Duodenal mucosa (tissue), 2 donors: ENCODE measurements around the gene CYP2C9.
"Not testable (repeated sequence)": the region's sequence is repeated elsewhere in the genome, so short reads cannot be mapped to it uniquely, and the experiment has no call there.

ENCODE experiments used
- H3K27ac ChIP-seq: one replicate; pipeline ENCODE4 v1.7.0; 2013; ENCODE audit warnings: low read depth, low read length
- H3K27me3 ChIP-seq, 2 donors: one replicate each; pipeline ENCODE4 v1.7.0; 2013; ENCODE audit warnings: low read length in 2 of 2, control low read depth in 1 of 2; ENCODE audit not compliant: insufficient read depth in 2 of 2, control insufficient read depth in 1 of 2
- H3K36me3 ChIP-seq, 2 donors: one replicate each; pipeline ENCODE4 v1.7.0; 2013; ENCODE audit warnings: low read length in 2 of 2, control low read depth in 1 of 2; ENCODE audit not compliant: insufficient read depth in 2 of 2, control insufficient read depth in 1 of 2
- H3K4me1 ChIP-seq, 2 donors: one replicate each; pipeline ENCODE4 v1.7.0; 2013; ENCODE audit warnings: low read length in 2 of 2, control low read depth in 1 of 2; ENCODE audit not compliant: insufficient read depth in 2 of 2, control insufficient read depth in 1 of 2
- H3K4me3 ChIP-seq, 2 donors: one replicate each; pipeline ENCODE4 v1.7.0; 2013; ENCODE audit warnings: low read length in 2 of 2, low read depth in 1 of 2
- H3K9ac ChIP-seq, 2 donors: one replicate each; pipeline ENCODE4 v1.7.0; 2013; ENCODE audit warnings: low read length in 2 of 2, low read depth in 1 of 2
- H3K9me3 ChIP-seq, 2 donors: one replicate each; pipeline ENCODE4 v1.7.0; 2013; ENCODE audit warnings: low read length in 2 of 2, control low read depth in 1 of 2; ENCODE audit not compliant: control insufficient read depth in 1 of 2

The CYP2C9 gene

GRCh38 chr10:94938383-94938782 lies at the start of gene CYP2C9:
Gene CYP2C9, plus strand, starts transcription at chr10:94938658. Its CDS starts 25 bp downstream, at chr10:94938683.
- H3K4me1 ChIP-seq, result no peaks in the 10 kb centered on the region
- H3K9ac ChIP-seq, result no peak within 1 kb of the TSS
- H3K27ac ChIP-seq, result no peak within 1 kb of the TSS
- H3K9me3 ChIP-seq, result peaks cover 0 to 11% of the 10 kb centered on the region in 2 donors
- H3K36me3 ChIP-seq, result no peaks in the 10 kb centered on the region
- H3K27me3 ChIP-seq, result no peaks in the 10 kb centered on the region
- peak within 1 kb of the TSS in 1 of 2 donors; percentile 18 for H3K4me3 ChIP-seq

- H3K9me3 ChIP-seq, result no peaks in the 10 kb centered on the region
- H3K9ac ChIP-seq, result no peak overlapping the region
- H3K36me3 ChIP-seq, result peaks cover 3 to 6% of the 10 kb centered on the region in 2 donors
- H3K27me3 ChIP-seq, result no peaks in the 10 kb centered on the region
- no peaks in the 10 kb centered on the region for H3K4me1 ChIP-seq
- H3K27ac ChIP-seq, result no peak overlapping the region
- H3K4me3 ChIP-seq, result no peak overlapping the region
Observed at GRCh38 chr10:94889123-94889522, 49.3 kb upstream of the CYP2C9 start.

GRCh38 chr10:94890264-94891022 lies 48.0 kb upstream of the CYP2C9 start:
- Histone ChIP-seq H3K9ac (no peak overlapping the region), H3K36me3 (peaks cover 3 to 6% of the 10 kb centered on the region in 2 donors), H3K4me3 (no peak overlapping the region), H3K4me1 (no peaks in the 10 kb centered on the region), H3K27me3 (no peaks in the 10 kb centered on the region), H3K9me3 (no peaks in the 10 kb centered on the region), H3K27ac (no peak overlapping the region)

- not testable (repeated sequence) for H3K27me3 ChIP-seq, H3K36me3 ChIP-seq, H3K27ac ChIP-seq, H3K9ac ChIP-seq, H3K4me3 ChIP-seq, H3K9me3 ChIP-seq
- H3K4me1 ChIP-seq, result peaks cover 4 to 13% of the 10 kb centered on the region in 2 donors
Observed at GRCh38 chr10:94898414-94898813, 40.0 kb upstream of the CYP2C9 start.

GRCh38 chr10:94902080-94902479 lies 36.4 kb upstream of the CYP2C9 start:
- Histone ChIP-seq H3K4me3 (no peak overlapping the region), H3K9me3 (peaks cover 0 to 9% of the 10 kb centered on the region in 2 donors), H3K4me1 (peaks cover 17 to 24% of the 10 kb centered on the region in 2 donors), H3K27ac (no peak overlapping the region), H3K36me3 (no peaks in the 10 kb centered on the region), H3K27me3 (no peaks in the 10 kb centered on the region), H3K9ac (no peak overlapping the region)

- Histone ChIP-seq H3K9ac (no peak overlapping the region), H3K27ac (no peak overlapping the region), H3K36me3 (no peaks in the 10 kb centered on the region), H3K27me3 (no peaks in the 10 kb centered on the region), H3K9me3 (peaks cover 0 to 13% of the 10 kb centered on the region in 2 donors), H3K4me3 (no peak overlapping the region), H3K4me1 (peaks cover 17 to 24% of the 10 kb centered on the region in 2 donors)
Observed at GRCh38 chr10:94902570-94902969, 35.9 kb upstream of the CYP2C9 start.

- H3K27ac ChIP-seq, H3K9ac ChIP-seq, H3K36me3 ChIP-seq, H3K27me3 ChIP-seq, H3K4me3 ChIP-seq: not testable (repeated sequence)
- Histone ChIP-seq H3K9me3 (peaks cover 5 to 13% of the 10 kb centered on the region in 2 donors), H3K4me1 (peaks cover 17 to 24% of the 10 kb centered on the region in 2 donors)
Observed at GRCh38 chr10:94904506-94905148, 33.8 kb upstream of the CYP2C9 start.

GRCh38 chr10:94916423-94916822 lies 22.0 kb upstream of the CYP2C9 start:
- Histone ChIP-seq H3K27me3 (no peaks in the 10 kb centered on the region), H3K27ac (no peak overlapping the region), H3K9ac (no peak overlapping the region), H3K36me3 (no peaks in the 10 kb centered on the region), H3K4me3 (no peak overlapping the region), H3K4me1 (no peaks in the 10 kb centered on the region), H3K9me3 (peaks cover 2 to 15% of the 10 kb centered on the region in 2 donors)

- Histone ChIP-seq H3K36me3 (no peaks in the 10 kb centered on the region), H3K9ac (no peak overlapping the region), H3K4me1 (no peaks in the 10 kb centered on the region), H3K9me3 (no peaks in the 10 kb centered on the region), H3K27ac (no peak overlapping the region), H3K27me3 (no peaks in the 10 kb centered on the region), H3K4me3 (no peak overlapping the region)
Observed at GRCh38 chr10:94936721-94937120, 1.7 kb upstream of the CYP2C9 start.

GRCh38 chr10:94943432-94944103 lies 5.1 kb downstream of the CYP2C9 start:
- not testable (repeated sequence) for H3K36me3 ChIP-seq, H3K9ac ChIP-seq, H3K4me1 ChIP-seq, H3K4me3 ChIP-seq, H3K27ac ChIP-seq, H3K27me3 ChIP-seq
- H3K9me3 ChIP-seq, result peaks cover 5 to 18% of the 10 kb centered on the region in 2 donors
